22Rv1 (cell line): ENCODE results near the gene CDK13.

Experiments used
- CTCF ChIP-seq: fragments of 450-650 bp; IDR thresholded peaks from 2 replicates; pipeline ENCODE4 v1.5.1; 2017; ENCODE audit warnings: mild to moderate bottlenecking
- ZFX ChIP-seq: fragments of 450-650 bp; IDR thresholded peaks from 2 replicates; pipeline ENCODE4 v1.6.1; 2017; ENCODE audit warnings: antibody characterized with exemption, borderline replicate concordance

- no peak for TF ChIP-seq CTCF
- TF ChIP-seq ZFX, result no peak
These were observed 151.1 kb downstream of the CDK13 start for GRCh38 chr7:40101201-40101600.
